Testis (tissue), 2 donors: Measurements from ENCODE around the gene ANKRD11.

Experiments used
- POLR2A ChIP-seq: fragments of 450-650 bp; IDR thresholded peaks from one replicate; pipeline ENCODE4 v1.6.1; 2017; ENCODE audit warnings: antibody characterized with exemption, mild to moderate bottlenecking, moderate library complexity
- TF ChIP-seq, protein P1 (sequence below), 3 experiments: fragments of 450-650 bp in 2 of 3; fragments of 200-600 bp in 1 of 3; sonication (generic) in 1 of 3; IDR thresholded peaks; one replicate each; pipeline ENCODE4 v1.5.1; 2016 to 2019; ENCODE audit warnings: antibody characterized with exemption in 3 of 3, mild to moderate bottlenecking in 2 of 3, moderate library complexity in 1 of 3

DNA sequence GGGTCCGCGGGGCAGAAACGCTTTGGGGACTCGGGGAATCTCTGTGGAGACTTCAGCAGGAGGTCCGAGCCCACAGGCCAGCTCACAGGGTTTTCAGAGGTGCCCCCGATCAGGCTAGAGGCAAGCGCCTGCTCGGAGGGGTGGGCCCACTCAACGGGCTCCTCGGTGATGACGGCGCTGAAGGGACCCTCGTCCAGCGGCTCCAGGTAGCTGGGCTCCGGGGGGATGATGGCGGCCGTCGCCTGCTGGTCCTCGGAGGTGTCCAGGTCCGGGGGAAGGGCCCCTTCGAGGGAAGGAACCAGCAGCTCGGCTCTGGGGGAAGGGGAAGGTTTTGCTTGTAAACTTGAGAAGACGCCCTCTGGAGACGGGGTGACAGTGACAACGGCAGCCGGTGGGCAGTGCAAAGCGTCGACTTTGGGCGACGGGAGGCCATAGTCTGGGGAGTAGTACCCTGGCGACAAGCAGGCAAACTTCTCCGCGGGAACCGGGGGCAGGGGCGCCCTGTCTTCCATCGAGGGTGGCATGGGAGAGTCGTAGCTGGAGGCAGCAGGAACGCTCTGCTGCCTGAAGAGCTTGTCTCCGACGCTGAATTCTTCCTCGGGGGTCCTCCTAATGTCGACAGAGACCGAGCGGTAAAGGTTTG is 209.7 kb downstream of the ANKRD11 start:
- TF ChIP-seq, protein P1, sequence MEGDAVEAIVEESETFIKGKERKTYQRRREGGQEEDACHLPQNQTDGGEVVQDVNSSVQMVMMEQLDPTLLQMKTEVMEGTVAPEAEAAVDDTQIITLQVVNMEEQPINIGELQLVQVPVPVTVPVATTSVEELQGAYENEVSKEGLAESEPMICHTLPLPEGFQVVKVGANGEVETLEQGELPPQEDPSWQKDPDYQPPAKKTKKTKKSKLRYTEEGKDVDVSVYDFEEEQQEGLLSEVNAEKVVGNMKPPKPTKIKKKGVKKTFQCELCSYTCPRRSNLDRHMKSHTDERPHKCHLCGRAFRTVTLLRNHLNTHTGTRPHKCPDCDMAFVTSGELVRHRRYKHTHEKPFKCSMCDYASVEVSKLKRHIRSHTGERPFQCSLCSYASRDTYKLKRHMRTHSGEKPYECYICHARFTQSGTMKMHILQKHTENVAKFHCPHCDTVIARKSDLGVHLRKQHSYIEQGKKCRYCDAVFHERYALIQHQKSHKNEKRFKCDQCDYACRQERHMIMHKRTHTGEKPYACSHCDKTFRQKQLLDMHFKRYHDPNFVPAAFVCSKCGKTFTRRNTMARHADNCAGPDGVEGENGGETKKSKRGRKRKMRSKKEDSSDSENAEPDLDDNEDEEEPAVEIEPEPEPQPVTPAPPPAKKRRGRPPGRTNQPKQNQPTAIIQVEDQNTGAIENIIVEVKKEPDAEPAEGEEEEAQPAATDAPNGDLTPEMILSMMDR (IDR thresholded peaks at IDR 0.05), result no peak
- TF ChIP-seq POLR2A, result no peak
